Neuron (in vitro differentiated cells): ENCODE results near the gene GINS2.

Source experiments
- H2AFZ ChIP-seq: one replicate; pipeline ENCODE4 v1.6.1; 2013; ENCODE audit warnings: low read depth, mild to moderate bottlenecking, inconsistent platforms, low read length, moderate library complexity
- H3K27me3 ChIP-seq: one replicate; pipeline ENCODE4 v1.6.1; 2013; ENCODE audit warnings: low read length; ENCODE audit not compliant: insufficient read depth
- H3K36me3 ChIP-seq: one replicate; pipeline ENCODE4 v1.6.1; 2013; ENCODE audit warnings: low read length; ENCODE audit not compliant: insufficient read depth
- H3K4me1 ChIP-seq: one replicate; pipeline ENCODE4 v1.6.1; 2013; ENCODE audit warnings: low read length; ENCODE audit not compliant: insufficient read depth
- H3K4me3 ChIP-seq: 2 replicates; pipeline ENCODE4 v1.5.1; 2013; ENCODE audit warnings: mild to moderate bottlenecking, low read length, moderate library complexity
- H3K9me3 ChIP-seq: one replicate; pipeline ENCODE4 v1.6.1; 2013; ENCODE audit warnings: low read length

Gene GINS2

GRCh38 chr16:85631230-85631629 lies 57.5 kb downstream of the GINS2 start:
- H3K36me3 ChIP-seq, result peaks cover 10% of the 10 kb centered on the region
- H3K9me3 ChIP-seq, result peaks cover 10% of the 10 kb centered on the region
- H3K27me3 ChIP-seq, result no peaks in the 10 kb centered on the region
- peaks cover 29% of the 10 kb centered on the region for H3K4me1 ChIP-seq
- H2AFZ ChIP-seq, result no peak overlapping the region
- H3K4me3 ChIP-seq, result no peak overlapping the region

- Histone ChIP-seq H3K27me3 (no peaks in the 10 kb centered on the region), H3K9me3 (peaks cover 10% of the 10 kb centered on the region), H2AFZ (no peak overlapping the region), H3K36me3 (peaks cover 3% of the 10 kb centered on the region), H3K4me1 (peaks cover 37% of the 10 kb centered on the region), H3K4me3 (no peak overlapping the region)
Observed at GRCh38 chr16:85629853-85630252, 58.9 kb downstream of the GINS2 start.

- Histone ChIP-seq H3K4me1 (peaks cover 42% of the 10 kb centered on the region), H3K36me3 (no peaks in the 10 kb centered on the region), H3K27me3 (no peaks in the 10 kb centered on the region), H3K4me3 (no peak overlapping the region), H3K9me3 (peaks cover 10% of the 10 kb centered on the region), H2AFZ (no peak overlapping the region)
Observed at GRCh38 chr16:85629326-85629725, 59.4 kb downstream of the GINS2 start.

DNA sequence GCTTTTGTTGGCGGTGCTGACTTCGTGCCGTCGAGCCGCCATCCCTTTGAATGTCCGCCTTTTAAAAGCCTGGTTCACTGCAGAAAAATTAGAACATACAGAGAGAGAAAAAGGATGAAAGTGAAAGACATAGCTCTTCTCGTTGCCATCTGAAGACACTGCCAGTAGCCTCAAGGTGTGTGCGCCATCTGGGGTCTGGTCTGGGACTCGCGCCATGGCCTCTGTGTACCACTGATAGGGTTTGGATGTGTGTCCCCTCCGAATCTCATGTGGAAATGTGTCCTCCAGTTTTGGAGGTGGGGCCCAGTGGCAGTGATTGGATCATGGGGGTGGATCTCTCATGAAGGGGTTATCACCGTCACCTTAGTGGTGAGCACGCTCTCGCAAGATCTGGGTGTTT lies 60.1 kb downstream of the GINS2 start:
- no peak overlapping the region for H3K4me3 ChIP-seq
- H3K36me3 ChIP-seq, result no peaks in the 10 kb centered on the region
- H2AFZ ChIP-seq, result no peak overlapping the region
- no peaks in the 10 kb centered on the region for H3K27me3 ChIP-seq
- peaks cover 10% of the 10 kb centered on the region for H3K9me3 ChIP-seq
- peaks cover 42% of the 10 kb centered on the region for H3K4me1 ChIP-seq

- H3K27me3 ChIP-seq, result no peaks in the 10 kb centered on the region
- H3K4me1 ChIP-seq, result peaks cover 42% of the 10 kb centered on the region
- peaks cover 10% of the 10 kb centered on the region for H3K9me3 ChIP-seq
- H3K36me3 ChIP-seq, result no peaks in the 10 kb centered on the region
- no peak overlapping the region for H2AFZ ChIP-seq
- H3K4me3 ChIP-seq, result no peak overlapping the region
Observed at GRCh38 chr16:85628265-85628556, 60.5 kb downstream of the GINS2 start.

DNA sequence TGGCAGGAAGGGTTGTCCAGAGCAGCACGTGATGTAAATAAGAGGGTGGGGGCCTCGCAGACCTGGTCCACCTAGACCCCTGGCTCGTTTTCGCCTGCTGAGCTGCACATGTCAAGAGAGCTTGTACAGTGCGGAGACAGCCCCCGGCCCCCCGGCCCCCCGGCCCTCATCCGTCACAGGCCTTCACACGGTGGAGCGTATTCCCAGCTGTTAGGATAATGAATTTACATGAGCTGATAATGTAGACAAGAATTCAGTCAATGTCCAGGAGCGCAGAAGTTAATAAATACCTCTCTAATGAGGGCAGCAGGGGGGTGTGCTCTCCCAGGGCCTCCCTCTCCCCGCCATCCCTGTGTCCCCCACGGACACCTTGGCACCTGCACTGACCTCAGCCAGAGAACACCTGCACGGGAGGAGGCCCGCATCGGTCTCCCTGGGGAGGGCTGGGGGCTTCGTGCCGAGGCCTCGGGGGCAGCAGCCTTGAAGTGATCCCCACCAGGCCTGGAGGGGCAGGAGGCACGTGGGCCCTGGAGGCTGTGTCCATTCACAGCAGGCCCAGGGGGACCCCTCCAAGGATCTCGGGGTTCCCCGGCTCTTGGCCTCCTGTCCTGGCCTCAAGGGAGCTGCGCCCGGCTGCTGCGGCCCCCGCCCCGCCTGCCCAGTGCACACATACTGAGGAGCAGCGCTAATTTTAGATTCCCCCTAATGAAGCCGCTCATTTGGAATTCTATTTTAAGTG lies 61.1 kb downstream of the GINS2 start:
- Histone ChIP-seq H2AFZ (no peak overlapping the region), H3K4me1 (peaks cover 42% of the 10 kb centered on the region), H3K4me3 (no peak overlapping the region), H3K27me3 (no peaks in the 10 kb centered on the region), H3K36me3 (no peaks in the 10 kb centered on the region), H3K9me3 (peaks cover 10% of the 10 kb centered on the region)

- Histone ChIP-seq H3K4me3 (no peak overlapping the region), H3K4me1 (peaks cover 42% of the 10 kb centered on the region), H3K9me3 (peaks cover 10% of the 10 kb centered on the region), H3K27me3 (no peaks in the 10 kb centered on the region), H3K36me3 (no peaks in the 10 kb centered on the region), H2AFZ (no peak overlapping the region)
Observed at GRCh38 chr16:85627089-85627488, 61.7 kb downstream of the GINS2 start.
